Measurements from ENCODE around the gene NFIB.

Gene NFIB

DNA sequence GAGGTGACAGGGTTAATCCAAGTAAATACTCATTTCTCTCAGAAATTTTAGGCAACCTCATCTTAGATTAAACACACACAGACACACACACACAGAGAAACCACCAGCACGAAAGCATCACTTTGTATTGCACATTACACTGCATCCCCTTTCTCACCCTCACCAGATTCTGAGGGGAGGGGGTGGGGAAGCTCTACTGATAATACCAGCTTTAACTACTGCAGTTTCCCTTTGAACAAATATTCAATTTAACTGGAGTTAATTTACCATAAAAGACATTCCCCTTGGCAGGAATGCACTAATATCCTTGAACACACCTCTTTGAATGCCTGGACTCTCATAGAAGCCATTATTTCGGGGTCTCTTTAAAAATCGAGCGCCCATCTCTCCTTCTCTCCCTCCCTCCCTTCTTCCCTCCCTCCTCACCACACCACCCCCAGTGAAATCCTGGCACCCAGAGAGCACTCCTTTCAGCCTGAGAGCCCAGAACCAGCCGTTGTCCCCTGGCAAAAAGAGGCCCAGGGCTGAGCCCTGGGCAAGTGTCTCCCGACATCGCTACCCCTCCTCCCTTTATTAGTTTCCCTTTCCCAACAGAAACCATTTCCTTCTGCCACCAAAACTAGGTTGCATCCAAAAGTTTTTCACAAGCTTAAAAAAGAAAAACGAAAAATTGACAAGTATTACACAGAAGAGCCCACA, 2.8 kb upstream of the NFIB start:
- ChIA-PET POLR2A (no interaction called here), CTCF (interaction anchor here (0.5 kb wide), 1 partner anchor 10 kb away, joined by 3 read pairs; no protein-coding TSS in a partner anchor)
- DNase-seq (ENCODE audit: extremely low spot score), result no peak
- no peak for TF ChIP-seq CTBP1 (IDR thresholded peaks at IDR 0.05; ENCODE audit: borderline replicate concordance)
- no peak for TF ChIP-seq HDGF (IDR thresholded peaks at IDR 0.05; ENCODE audit: borderline replicate concordance)
- no peak for TF ChIP-seq FOXA1 (IDR thresholded peaks at IDR 0.05)
- TF ChIP-seq ELF4 (IDR thresholded peaks at IDR 0.05), result no peak
- no peak for TF ChIP-seq FOXM1 (IDR thresholded peaks at IDR 0.05; ENCODE audit: borderline replicate concordance)
- TF ChIP-seq NFRKB (IDR thresholded peaks at IDR 0.05), result no peak
- no peak for TF ChIP-seq L3MBTL2 (conservative IDR thresholded peaks at IDR 0.05)
- TF ChIP-seq FOXK2 (IDR thresholded peaks at IDR 0.05), result no peak

DNA sequence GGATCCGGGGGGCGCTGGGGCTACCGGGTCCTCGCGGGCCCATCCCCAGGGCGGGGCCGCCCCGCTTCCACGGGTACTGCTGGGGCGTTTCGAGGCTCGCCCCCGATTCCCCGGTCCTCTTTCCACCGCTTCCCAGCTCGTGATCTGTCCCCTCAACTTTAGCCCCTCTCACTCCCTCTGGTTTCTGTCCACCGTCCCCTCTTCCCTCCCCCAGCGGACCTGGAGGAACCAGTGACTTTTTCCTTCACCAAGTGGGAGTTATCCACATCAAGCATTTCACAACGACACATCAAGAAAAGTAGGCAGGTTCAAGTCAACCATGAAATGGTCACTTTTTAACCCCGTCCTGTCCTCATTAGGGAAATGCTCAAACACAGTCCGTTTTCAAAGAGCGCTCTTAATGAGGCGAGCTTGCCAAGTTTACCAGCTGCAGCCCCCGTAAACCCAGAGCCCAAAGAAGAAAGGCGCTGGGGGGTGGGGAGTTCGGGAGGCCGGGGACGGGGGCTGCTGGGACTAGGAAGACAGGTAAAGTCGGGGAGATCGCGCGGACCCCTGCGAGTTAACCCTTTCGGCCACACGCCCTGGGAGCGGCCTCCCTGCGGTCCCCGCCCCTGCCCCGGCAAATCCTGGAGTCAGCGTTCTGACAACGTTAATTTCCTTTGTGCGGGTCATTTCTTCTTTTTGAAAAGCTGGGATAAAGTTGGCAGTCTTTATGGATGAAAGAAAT, 2.1 kb upstream of the NFIB start:
- POLR2A ChIA-PET, result no interaction called here
- DNase-seq (ENCODE audit: extremely low spot score), result no peak
- CTCF ChIA-PET, result interaction anchor here (0.5 kb wide), 1 partner anchor 11 kb away, joined by 3 read pairs; no protein-coding TSS in a partner anchor
- no peak for TF ChIP-seq HDGF (IDR thresholded peaks at IDR 0.05; ENCODE audit: borderline replicate concordance)
- no peak for TF ChIP-seq SP1 (IDR thresholded peaks at IDR 0.05)
- no peak for TF ChIP-seq CTBP1 (IDR thresholded peaks at IDR 0.05; ENCODE audit: borderline replicate concordance)
- TF ChIP-seq, protein P1, sequence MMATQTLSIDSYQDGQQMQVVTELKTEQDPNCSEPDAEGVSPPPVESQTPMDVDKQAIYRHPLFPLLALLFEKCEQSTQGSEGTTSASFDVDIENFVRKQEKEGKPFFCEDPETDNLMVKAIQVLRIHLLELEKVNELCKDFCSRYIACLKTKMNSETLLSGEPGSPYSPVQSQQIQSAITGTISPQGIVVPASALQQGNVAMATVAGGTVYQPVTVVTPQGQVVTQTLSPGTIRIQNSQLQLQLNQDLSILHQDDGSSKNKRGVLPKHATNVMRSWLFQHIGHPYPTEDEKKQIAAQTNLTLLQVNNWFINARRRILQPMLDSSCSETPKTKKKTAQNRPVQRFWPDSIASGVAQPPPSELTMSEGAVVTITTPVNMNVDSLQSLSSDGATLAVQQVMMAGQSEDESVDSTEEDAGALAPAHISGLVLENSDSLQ (IDR thresholded peaks at IDR 0.05), result no peak
- no peak for TF ChIP-seq FOXM1 (IDR thresholded peaks at IDR 0.05; ENCODE audit: borderline replicate concordance)
- TF ChIP-seq ZNF384 (IDR thresholded peaks at IDR 0.05), result no peak
- TF ChIP-seq L3MBTL2 (conservative IDR thresholded peaks at IDR 0.05), result no peak
- no peak for TF ChIP-seq ARNT (IDR thresholded peaks at IDR 0.05)
- no peak for TF ChIP-seq ELF4 (IDR thresholded peaks at IDR 0.05)
- TF ChIP-seq NFRKB (IDR thresholded peaks at IDR 0.05), result no peak
- no peak for TF ChIP-seq LEF1 (IDR thresholded peaks at IDR 0.05; ENCODE audit: borderline replicate concordance)
- TF ChIP-seq FOXA1 (IDR thresholded peaks at IDR 0.05), result no peak

DNA sequence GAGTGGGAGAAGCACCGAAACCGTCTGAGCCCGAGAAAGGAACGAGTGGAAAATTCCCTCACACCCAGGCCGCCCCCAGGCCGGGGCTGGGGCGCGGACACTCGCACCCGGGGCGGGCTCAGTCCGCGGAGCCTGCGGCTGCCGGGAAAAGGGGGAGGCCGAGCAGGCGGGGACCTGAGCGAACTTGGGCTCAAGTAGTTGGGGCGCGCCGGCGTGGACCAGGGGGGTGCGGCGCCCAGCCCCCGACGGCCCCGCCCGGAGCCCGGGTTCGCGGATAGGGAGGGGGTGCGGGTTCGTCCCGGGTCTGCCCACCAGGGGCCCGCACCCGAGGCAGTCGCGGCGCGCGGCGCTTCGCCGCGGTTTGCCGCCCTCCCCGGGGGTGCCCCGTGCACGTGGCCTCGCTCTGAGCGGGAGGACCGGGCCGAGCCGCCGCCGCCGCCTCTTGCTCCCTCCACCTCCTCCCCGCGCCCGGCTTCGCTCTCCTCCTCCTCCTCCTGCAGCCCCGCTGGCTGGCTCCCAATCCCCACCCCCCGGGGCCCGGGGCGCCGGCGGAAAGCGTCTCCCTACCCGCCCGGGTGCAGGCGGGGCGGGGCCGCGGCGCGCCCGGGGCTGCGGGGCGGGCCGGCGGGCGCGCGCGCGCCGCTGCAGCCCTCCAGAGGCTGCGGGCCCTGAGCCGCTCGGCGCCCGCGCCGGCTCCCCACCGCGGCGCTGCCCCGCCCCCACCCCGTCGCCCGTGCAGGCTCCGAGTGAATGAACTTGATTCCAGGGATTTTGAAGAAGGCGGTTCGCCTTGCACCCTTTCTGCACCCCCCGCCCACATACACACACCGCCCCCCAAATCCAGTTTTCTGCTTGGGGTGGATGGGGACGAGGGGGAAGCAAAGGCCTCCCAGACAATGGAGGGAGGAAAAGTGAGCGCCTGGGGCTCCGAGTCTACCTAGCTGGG, 1.3 kb upstream of the NFIB start:
- ChIA-PET POLR2A (interaction anchor here (0.7 to 0.9 kb wide), 2 partner anchors 9 to 37 kb away, joined by 3 to 4 read pairs; no protein-coding TSS in a partner anchor), CTCF (no interaction called here)
- TF ChIP-seq L3MBTL2 (conservative IDR thresholded peaks at IDR 0.05) (peak; percentile 24; the same call in 1 of the 2 replicates), ARNT (IDR thresholded peaks at IDR 0.05) (no peak)
- peak; percentile 50 for DNase-seq (ENCODE audit: extremely low spot score)

DNA sequence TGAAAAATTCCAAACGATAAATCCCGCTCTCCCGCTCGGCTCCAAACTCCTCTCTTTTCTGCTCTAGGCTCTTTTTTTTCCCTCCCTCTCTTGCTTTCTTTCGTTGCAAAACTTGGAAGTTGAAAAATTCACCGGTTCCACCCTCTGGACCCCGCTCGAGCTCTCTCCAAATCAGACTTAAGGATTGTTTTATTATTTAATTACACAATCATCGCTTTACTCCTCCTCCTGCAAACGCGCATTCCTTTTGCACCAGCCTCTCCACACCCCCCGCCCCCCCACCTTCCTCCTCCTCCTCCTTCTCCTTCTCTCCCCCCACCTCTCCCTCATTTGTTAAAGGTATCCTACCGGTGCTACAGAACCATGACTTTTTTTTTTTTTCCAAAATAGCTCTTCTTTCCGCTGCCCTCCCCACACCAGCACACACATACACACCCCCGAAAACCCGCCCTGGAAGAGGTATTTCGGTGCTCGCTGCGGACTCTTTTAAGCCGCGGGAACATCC, 535 bp upstream of the NFIB start:
- peak; percentile 33 for DNase-seq (ENCODE audit: extremely low spot score)
- TF ChIP-seq SUZ12 (IDR thresholded peaks at IDR 0.05), result no peak
- peak; percentile 75 for TF ChIP-seq ZNF384 (IDR thresholded peaks at IDR 0.05)
- CTCF ChIA-PET, result no interaction called here
- POLR2A ChIA-PET, result interaction anchor here (0.7 to 0.9 kb wide), 5 partner anchors 9 to 335 kb away, joined by 3 to 4 read pairs (median 3); no protein-coding TSS in a partner anchor

DNA sequence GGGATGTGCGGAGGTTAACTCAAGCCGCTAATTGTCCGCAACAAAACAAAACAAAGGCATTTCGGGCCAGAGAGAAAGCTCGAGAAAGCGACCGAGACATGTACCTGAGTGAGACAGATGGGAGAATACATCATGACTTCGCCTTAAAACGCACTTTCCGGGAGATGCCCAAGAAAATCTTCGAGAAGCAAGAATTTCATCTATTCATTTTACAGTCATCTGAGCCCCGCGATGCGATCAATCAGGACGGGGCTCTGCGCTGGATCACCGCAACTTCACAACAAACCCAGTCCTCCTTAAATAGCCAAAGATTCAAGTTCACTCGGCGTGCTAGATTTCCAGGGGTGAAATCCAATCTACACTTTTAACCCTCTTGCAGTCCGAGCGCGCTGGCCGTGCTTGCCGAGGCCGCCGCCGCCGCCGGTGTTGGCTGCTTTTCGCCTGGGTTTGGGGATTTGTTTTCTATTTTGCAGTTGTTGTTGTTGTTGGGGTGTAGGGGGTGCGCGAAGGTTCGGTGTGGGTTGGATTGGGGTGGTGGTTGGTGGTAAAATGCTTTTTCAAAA, 482 bp downstream of the NFIB start:
- CTCF ChIA-PET, result no interaction called here
- POLR2A ChIA-PET, result interaction anchor here (1.3 kb wide), 1 partner anchor 104 kb away, joined by 3 read pairs; no protein-coding TSS in a partner anchor
- DNase-seq (ENCODE audit: extremely low spot score), result no peak
- TF ChIP-seq L3MBTL2 (conservative IDR thresholded peaks at IDR 0.05) (peak; percentile 39), BHLHE40 (IDR thresholded peaks at IDR 0.05; ENCODE audit: borderline replicate concordance) (no peak), ZNF384 (IDR thresholded peaks at IDR 0.05) (no peak), LEF1 (IDR thresholded peaks at IDR 0.05; ENCODE audit: borderline replicate concordance) (no peak)

DNA sequence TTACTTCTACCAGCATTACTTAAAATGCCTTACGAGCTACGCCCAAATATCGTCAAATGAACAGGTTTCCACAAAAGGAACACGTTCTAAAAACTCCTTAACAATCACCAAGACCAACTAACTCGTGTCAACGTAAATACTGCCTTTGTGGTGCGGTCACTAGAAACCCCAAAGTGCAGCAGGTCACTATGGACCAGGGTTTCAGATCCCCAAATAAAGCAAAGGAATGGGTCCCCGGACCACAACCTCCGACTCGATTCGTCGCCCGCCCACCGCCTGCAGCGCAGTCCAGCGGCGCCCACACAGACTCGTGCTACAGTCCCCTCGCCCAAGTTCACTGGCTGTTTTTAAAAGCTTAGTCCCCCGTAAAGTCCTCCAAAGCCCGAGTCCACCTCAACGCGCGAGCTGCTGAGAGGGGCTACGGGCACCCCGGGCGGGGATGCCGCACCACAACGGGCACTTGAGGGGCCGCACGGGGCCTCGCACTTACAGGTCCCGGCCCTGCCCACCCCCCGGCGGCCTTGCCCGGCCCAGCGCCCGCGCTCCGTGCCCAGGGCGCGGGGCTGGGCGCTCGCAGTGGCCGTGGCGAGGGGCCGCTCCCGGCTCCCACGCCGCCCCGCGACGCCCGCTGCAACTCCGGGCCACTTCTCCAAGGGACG, 1.1 kb downstream of the NFIB start:
- DNase-seq (ENCODE audit: extremely low spot score), result no peak
- TF ChIP-seq CTBP1 (IDR thresholded peaks at IDR 0.05; ENCODE audit: borderline replicate concordance) (no peak), L3MBTL2 (conservative IDR thresholded peaks at IDR 0.05) (0 out of 2 replicates have a peak, but pooled peaks have one; percentile 32)
- POLR2A ChIA-PET, result interaction anchor here (1.3 to 1.9 kb wide), 2 partner anchors 11 to 103 kb away, joined by 3 to 6 read pairs; no protein-coding TSS in a partner anchor
- CTCF ChIA-PET, result no interaction called here

All from HEK293T (cell line).